Calu3 (cell line): ENCODE results near the gene SRGAP2B. TPM values are rescaled to one million over a fixed set of nuclear protein-coding genes. Genes with fewer than 3 reads are reported as not detected.
"Not testable (repeated sequence)": the region's sequence is repeated elsewhere in the genome, so short reads cannot be mapped to it uniquely, and the experiment has no call there.

ENCODE experiments used
- BruUV-seq: library from RNA; stranded (reverse); fragments of 400-500 nt; replicated peaks from 2 replicates; lab custom pipeline; 2021; lab: Mats Ljungman, UMichigan
- CTCF ChIA-PET: fragments of 300-600 bp; sonication (Branson Sonifier 250); formaldehyde crosslinking; loops from one replicate; lab custom pipeline; 2022; ENCODE audit warnings: antibody characterized with exemption; lab: Charles Lee
- DNase-seq: peaks from one replicate; pipeline ENCODE4 v3.0.0; 2022
- H3K27ac Mint-ChIP-seq: one replicate; pipeline ENCODE4 v1.8.0; 2022; ENCODE audit warnings: mixed read lengths; ENCODE audit not compliant: unreplicated experiment
- H3K27me3 Mint-ChIP-seq: one replicate; pipeline ENCODE4 v1.8.0; 2022; ENCODE audit warnings: mixed read lengths; ENCODE audit not compliant: unreplicated experiment
- H3K36me3 Mint-ChIP-seq: one replicate; pipeline ENCODE4 v1.8.0; 2022; ENCODE audit warnings: mild to moderate bottlenecking, moderate library complexity, mixed read lengths; ENCODE audit not compliant: insufficient read depth, unreplicated experiment
- H3K4me1 Mint-ChIP-seq: one replicate; pipeline ENCODE4 v1.8.0; 2022; ENCODE audit warnings: mild to moderate bottlenecking, low read depth, mixed read lengths; ENCODE audit not compliant: unreplicated experiment
- H3K4me3 Mint-ChIP-seq: one replicate; pipeline ENCODE4 v1.8.0; 2022; ENCODE audit warnings: mild to moderate bottlenecking, low read depth, moderate library complexity, mixed read lengths; ENCODE audit not compliant: unreplicated experiment
- H3K9me3 Mint-ChIP-seq: one replicate; pipeline ENCODE4 v1.8.0; 2022; ENCODE audit warnings: low read depth, mixed read lengths; ENCODE audit not compliant: unreplicated experiment
- intact Hi-C: fragments of 100-400 bp; cut with micrococcal nuclease; formaldehyde crosslinking; loops from one replicate; pipeline ENCODE4 v1.10.0; 2022; ENCODE audit not compliant: unreplicated experiment
- total RNA-seq: library from RNA; stranded (reverse); gene quantifications from 2 replicates; pipeline ENCODE4 v1.2.3, GENCODE V29; 2022

SRGAP2B gene
- total RNA-seq, 1 experiment from 2014 or later: 34.9 TPM

GRCh38 chr1:145066486-145066885 is 28.6 kb downstream of the SRGAP2B start:
- BruUV-seq: not testable (repeated sequence)

GRCh38 chr1:145065194-145065826 is 29.8 kb downstream of the SRGAP2B start:
- H3K4me1 Mint-ChIP-seq, BruUV-seq, H3K27ac Mint-ChIP-seq, H3K4me3 Mint-ChIP-seq, intact Hi-C loops, H3K9me3 Mint-ChIP-seq, DNase-seq, H3K36me3 Mint-ChIP-seq, CTCF ChIA-PET, H3K27me3 Mint-ChIP-seq: not testable (repeated sequence)

More at GRCh38 chr1:145066486-145066885, 28.6 kb downstream of the SRGAP2B start:
- CTCF ChIA-PET, H3K36me3 Mint-ChIP-seq, H3K27ac Mint-ChIP-seq, H3K9me3 Mint-ChIP-seq, intact Hi-C loops, H3K4me3 Mint-ChIP-seq, DNase-seq, H3K4me1 Mint-ChIP-seq, H3K27me3 Mint-ChIP-seq: not testable (repeated sequence)

- H3K36me3 Mint-ChIP-seq, H3K9me3 Mint-ChIP-seq, H3K27ac Mint-ChIP-seq, intact Hi-C loops, CTCF ChIA-PET, BruUV-seq, DNase-seq, H3K4me3 Mint-ChIP-seq, H3K4me1 Mint-ChIP-seq, H3K27me3 Mint-ChIP-seq: not testable (repeated sequence)
Observed at GRCh38 chr1:145063941-145064648, 31.0 kb downstream of the SRGAP2B start.

- intact Hi-C loops, DNase-seq, BruUV-seq, CTCF ChIA-PET, H3K4me3 Mint-ChIP-seq, H3K36me3 Mint-ChIP-seq, H3K9me3 Mint-ChIP-seq, H3K27ac Mint-ChIP-seq, H3K27me3 Mint-ChIP-seq, H3K4me1 Mint-ChIP-seq: not testable (repeated sequence)
Observed at GRCh38 chr1:145063285-145063684, 31.8 kb downstream of the SRGAP2B start.

- intact Hi-C loops, H3K27me3 Mint-ChIP-seq, DNase-seq, H3K27ac Mint-ChIP-seq, CTCF ChIA-PET, BruUV-seq, H3K4me1 Mint-ChIP-seq, H3K36me3 Mint-ChIP-seq, H3K4me3 Mint-ChIP-seq, H3K9me3 Mint-ChIP-seq: not testable (repeated sequence)
Observed at GRCh38 chr1:145058184-145058583, 36.9 kb downstream of the SRGAP2B start.

- BruUV-seq: not testable (repeated sequence)
Observed at GRCh38 chr1:145055217-145055760, 39.8 kb downstream of the SRGAP2B start.

GRCh38 chr1:145053428-145053827 is 41.7 kb downstream of the SRGAP2B start:
- H3K36me3 Mint-ChIP-seq, H3K4me1 Mint-ChIP-seq, DNase-seq, H3K27ac Mint-ChIP-seq, H3K4me3 Mint-ChIP-seq, CTCF ChIA-PET, H3K9me3 Mint-ChIP-seq, intact Hi-C loops, BruUV-seq, H3K27me3 Mint-ChIP-seq: not testable (repeated sequence)

More at GRCh38 chr1:145055217-145055760, 39.8 kb downstream of the SRGAP2B start:
- H3K36me3 Mint-ChIP-seq, H3K4me1 Mint-ChIP-seq, H3K9me3 Mint-ChIP-seq, H3K27me3 Mint-ChIP-seq, DNase-seq, H3K27ac Mint-ChIP-seq, H3K4me3 Mint-ChIP-seq, CTCF ChIA-PET, intact Hi-C loops: not testable (repeated sequence)

GRCh38 chr1:145052019-145052776 is 42.9 kb downstream of the SRGAP2B start:
- intact Hi-C loops, H3K4me1 Mint-ChIP-seq, H3K9me3 Mint-ChIP-seq, DNase-seq, BruUV-seq, H3K36me3 Mint-ChIP-seq, H3K27me3 Mint-ChIP-seq, H3K4me3 Mint-ChIP-seq, CTCF ChIA-PET, H3K27ac Mint-ChIP-seq: not testable (repeated sequence)

- H3K9me3 Mint-ChIP-seq, intact Hi-C loops, H3K27me3 Mint-ChIP-seq, H3K4me3 Mint-ChIP-seq, H3K36me3 Mint-ChIP-seq, BruUV-seq, CTCF ChIA-PET, DNase-seq, H3K4me1 Mint-ChIP-seq, H3K27ac Mint-ChIP-seq: not testable (repeated sequence)
Observed at GRCh38 chr1:145048181-145048856, 46.8 kb downstream of the SRGAP2B start.
